Mesendoderm (in vitro differentiated cells): ENCODE measurements around the gene AMIGO1.

ENCODE experiments used
- DNase-seq: peaks from one replicate; pipeline ENCODE4 v3.0.0; 2013
- H2AK5ac ChIP-seq: 2 replicates; pipeline ENCODE4 v1.6.1; 2013; ENCODE audit warnings: low read length, inconsistent platforms
- H2BK120ac ChIP-seq: 2 replicates; pipeline ENCODE4 v1.6.1; 2013; ENCODE audit warnings: low read depth, mild to moderate bottlenecking, low read length, moderate library complexity, mixed read lengths
- H2BK15ac ChIP-seq: replicated peaks from 2 replicates; pipeline ENCODE4 v1.6.1; 2013; ENCODE audit warnings: low read depth, mild to moderate bottlenecking, moderate library complexity
- H2BK5ac ChIP-seq: 2 replicates; pipeline ENCODE4 v1.6.1; 2013; ENCODE audit warnings: low read length, inconsistent platforms
- H3K18ac ChIP-seq: 2 replicates; pipeline ENCODE4 v1.6.1; 2013; ENCODE audit warnings: mild to moderate bottlenecking, low read length, mixed read lengths
- H3K23ac ChIP-seq: one replicate; pipeline ENCODE4 v1.6.1; 2013; ENCODE audit warnings: low read length
- H3K27ac ChIP-seq: 2 replicates; pipeline ENCODE4 v1.5.1; 2013; ENCODE audit warnings: low read depth, mild to moderate bottlenecking, inconsistent platforms, low read length, moderate library complexity
- H3K27me3 ChIP-seq: 2 replicates; pipeline ENCODE4 v1.6.1; 2013; ENCODE audit warnings: low read length, control low read depth, mild to moderate bottlenecking, inconsistent platforms; ENCODE audit not compliant: insufficient read depth, poor library complexity
- H3K36me3 ChIP-seq: 2 replicates; pipeline ENCODE4 v1.6.1; 2013; ENCODE audit warnings: low read length, inconsistent platforms; ENCODE audit not compliant: control insufficient read depth, insufficient read depth
- H3K4ac ChIP-seq: one replicate; pipeline ENCODE4 v1.6.1; 2013; ENCODE audit warnings: low read depth, mild to moderate bottlenecking, low read length, moderate library complexity
- H3K4me1 ChIP-seq: 2 replicates; pipeline ENCODE4 v1.6.1; 2013; ENCODE audit warnings: low read depth, low read length, inconsistent platforms; ENCODE audit not compliant: control insufficient read depth
- H3K4me2 ChIP-seq: 2 replicates; pipeline ENCODE4 v1.6.1; 2013; ENCODE audit warnings: low read length
- H3K4me3 ChIP-seq: 2 replicates; pipeline ENCODE4 v1.5.1; 2013; ENCODE audit warnings: mild to moderate bottlenecking, low read length
- H3K56ac ChIP-seq: one replicate; pipeline ENCODE4 v1.6.1; 2013; ENCODE audit warnings: low read length
- H3K79me1 ChIP-seq: 2 replicates; pipeline ENCODE4 v1.6.1; 2013; ENCODE audit warnings: low read length, inconsistent platforms
- H3K79me2 ChIP-seq: 2 replicates; pipeline ENCODE4 v1.6.1; 2013; ENCODE audit warnings: mild to moderate bottlenecking, low read length; ENCODE audit not compliant: control insufficient read depth, insufficient read depth
- H3K9ac ChIP-seq: 2 replicates; pipeline ENCODE4 v1.6.1; 2013; ENCODE audit warnings: low read length, inconsistent platforms
- H4K5ac ChIP-seq: one replicate; pipeline ENCODE4 v1.6.1; 2013; ENCODE audit warnings: low read length
- H4K8ac ChIP-seq: one replicate; pipeline ENCODE4 v1.6.1; 2013; ENCODE audit warnings: low read depth, mild to moderate bottlenecking, control low read depth, low read length, moderate library complexity
- WGBS: extraction: QIAGEN DNeasy Blood & Tissue Kit; methylation state at CpG from one replicate; pipeline ENCODE4 v1.1.7; 2013; ENCODE audit warnings: low lambda C conversion rate, missing lambda C conversion rate; ENCODE audit not compliant: insufficient coverage; ENCODE audit errors: extremely low coverage; 5-methylcytosine and 5-hydroxymethylcytosine counted together

The AMIGO1 gene

DNA sequence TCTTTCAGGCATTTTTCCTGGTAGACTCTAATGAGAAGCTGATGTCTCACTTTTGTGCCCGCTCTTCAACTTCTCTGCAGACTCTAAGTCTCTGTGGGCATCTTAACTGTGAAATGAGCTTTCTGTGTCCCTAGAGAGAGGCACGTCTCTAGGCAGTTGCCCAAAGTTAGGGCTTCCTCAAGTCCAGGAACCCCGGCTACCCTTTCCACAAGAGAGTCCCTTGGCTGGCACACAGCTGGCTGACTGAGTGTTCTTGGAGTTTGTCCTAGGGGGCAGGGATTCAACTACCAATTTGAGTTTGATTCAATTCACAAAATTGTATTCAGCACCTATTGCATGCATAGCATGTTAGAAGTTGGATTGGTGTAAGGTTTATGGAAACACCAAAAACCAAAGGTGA lies 31.6 kb upstream of the AMIGO1 start:
- H3K4me3 ChIP-seq: no peak overlapping the region
- H2AK5ac ChIP-seq: no peak overlapping the region
- no peaks in the 10 kb centered on the region for H3K36me3 ChIP-seq
- no peak overlapping the region for H3K56ac ChIP-seq
- no peak overlapping the region for H3K9ac ChIP-seq
- no peak overlapping the region for H4K5ac ChIP-seq
- no peak overlapping the region for H2BK120ac ChIP-seq
- H3K23ac ChIP-seq: no peak overlapping the region
- H2BK5ac ChIP-seq: no peak overlapping the region
- no peaks in the 10 kb centered on the region for H3K79me1 ChIP-seq
- H3K4ac ChIP-seq: no peak overlapping the region
- H3K4me1 ChIP-seq: no peaks in the 10 kb centered on the region
- no peak overlapping the region for H3K27ac ChIP-seq
- no peak for DNase-seq
- H3K4me2 ChIP-seq: no peak overlapping the region
- H4K8ac ChIP-seq: no peak overlapping the region
- no peaks in the 10 kb centered on the region for H3K27me3 ChIP-seq
- no CpG with 5 or more reads among the region's 3 CpGs for WGBS
- H3K79me2 ChIP-seq: no peaks in the 10 kb centered on the region
- no peak overlapping the region for H3K18ac ChIP-seq
- no peak overlapping the region for H2BK15ac ChIP-seq

DNA sequence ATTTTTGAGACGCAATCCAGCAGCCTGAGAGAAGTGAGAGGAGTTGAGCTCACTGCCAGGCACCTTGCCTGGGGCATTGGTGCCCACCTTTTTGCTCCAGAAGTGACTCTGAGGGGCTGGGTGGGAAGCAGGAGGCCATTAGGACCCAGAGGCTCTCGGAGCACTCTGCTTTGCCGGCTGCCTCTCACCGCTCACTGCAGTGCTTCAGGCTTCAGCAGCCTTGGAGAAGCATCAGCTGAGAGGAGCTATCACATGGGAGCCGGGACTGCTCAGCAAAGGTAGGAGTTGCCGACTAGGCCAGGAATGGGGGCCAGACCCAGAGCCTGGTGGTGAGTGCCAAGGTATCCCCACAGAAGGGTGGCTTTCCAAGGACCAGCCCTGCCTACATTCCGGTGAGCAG lies 30.1 kb upstream of the AMIGO1 start, which contains the start of gene GPR61:
GPR61 (plus strand) TSS at position 197 of the 400 bp plus-strand sequence. CDS start 3,151 bp downstream, outside the sequence.
- H2AK5ac ChIP-seq: no peak within 1 kb of the TSS

DNA sequence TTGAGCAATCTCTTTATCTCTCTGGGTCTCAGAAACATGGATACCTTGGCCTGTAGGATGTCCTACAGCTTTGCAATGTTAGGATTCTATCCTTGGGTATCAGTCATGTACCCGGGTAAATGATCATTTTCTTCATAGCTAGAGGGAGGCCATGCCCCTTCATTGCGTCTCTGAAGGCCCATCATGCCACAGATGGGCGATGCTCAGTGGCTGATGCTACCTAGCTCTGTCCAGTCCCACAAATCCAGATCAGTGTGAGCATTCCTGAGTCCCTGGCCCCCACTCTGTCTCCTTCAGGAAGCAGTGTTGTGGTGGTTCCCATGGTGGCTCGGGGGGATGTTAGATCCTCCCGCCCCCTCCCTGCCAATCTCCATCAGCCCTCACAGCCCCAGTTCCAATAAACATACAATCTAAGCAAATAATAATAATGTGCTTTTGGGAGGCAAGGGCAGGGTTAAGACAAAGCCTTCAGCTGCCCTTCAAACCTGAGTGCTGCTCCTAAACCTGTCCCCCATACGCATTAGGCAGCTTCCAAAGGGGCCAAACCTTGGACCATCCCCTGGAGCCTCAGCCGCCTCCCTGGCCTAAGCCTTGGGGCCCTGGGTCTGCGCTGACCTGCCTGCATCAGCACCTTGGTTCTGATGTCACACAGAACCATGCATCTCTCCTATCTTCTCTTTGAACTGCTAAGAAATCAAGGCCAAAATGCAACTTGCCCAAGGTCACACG lies 29.5 kb upstream of the AMIGO1 start:
- no peak overlapping the region for H4K8ac ChIP-seq
- no peaks in the 10 kb centered on the region for H3K4me1 ChIP-seq
- no peak overlapping the region for H2AK5ac ChIP-seq
- H3K79me1 ChIP-seq: no peaks in the 10 kb centered on the region
- H3K36me3 ChIP-seq: no peaks in the 10 kb centered on the region
- no peak overlapping the region for H3K4me2 ChIP-seq
- H2BK15ac ChIP-seq: no peak overlapping the region
- H2BK120ac ChIP-seq: no peak overlapping the region
- no peak overlapping the region for H4K5ac ChIP-seq
- H3K9ac ChIP-seq: no peak overlapping the region
- H3K18ac ChIP-seq: no peak overlapping the region
- no peaks in the 10 kb centered on the region for H3K27me3 ChIP-seq
- no peak overlapping the region for H2BK5ac ChIP-seq
- no peak overlapping the region for H3K56ac ChIP-seq
- no peak overlapping the region for H3K4me3 ChIP-seq
- no peak overlapping the region for H3K4ac ChIP-seq
- H3K79me2 ChIP-seq: no peaks in the 10 kb centered on the region
- no CpG with 5 or more reads among the region's 9 CpGs for WGBS
- H3K23ac ChIP-seq: no peak overlapping the region
- DNase-seq: no peak
- H3K27ac ChIP-seq: no peak overlapping the region

More for the DNA sequence above, 30.1 kb upstream of the AMIGO1 start, which contains the start of gene GPR61:
- H2BK15ac ChIP-seq: no peak within 1 kb of the TSS
- no peaks in the 10 kb centered on the region for H3K27me3 ChIP-seq
- H4K5ac ChIP-seq: no peak within 1 kb of the TSS
- no peak for DNase-seq
- H3K79me2 ChIP-seq: no peaks in the 10 kb centered on the region
- no peak within 1 kb of the TSS for H3K4ac ChIP-seq
- no CpG with 5 or more reads among the region's 7 CpGs for WGBS
- H3K79me1 ChIP-seq: no peaks in the 10 kb centered on the region
- H3K56ac ChIP-seq: peak within 1 kb of the TSS; percentile 49
- H3K9ac ChIP-seq: no peak within 1 kb of the TSS
- H3K4me1 ChIP-seq: no peaks in the 10 kb centered on the region
- H2BK120ac ChIP-seq: no peak within 1 kb of the TSS
- H3K4me3 ChIP-seq: no peak within 1 kb of the TSS
- H3K18ac ChIP-seq: no peak within 1 kb of the TSS
- no peak within 1 kb of the TSS for H3K4me2 ChIP-seq
- no peak within 1 kb of the TSS for H2BK5ac ChIP-seq
- no peak within 1 kb of the TSS for H3K27ac ChIP-seq
- H3K36me3 ChIP-seq: no peaks in the 10 kb centered on the region
- H3K23ac ChIP-seq: no peak within 1 kb of the TSS
- no peak within 1 kb of the TSS for H4K8ac ChIP-seq

DNA sequence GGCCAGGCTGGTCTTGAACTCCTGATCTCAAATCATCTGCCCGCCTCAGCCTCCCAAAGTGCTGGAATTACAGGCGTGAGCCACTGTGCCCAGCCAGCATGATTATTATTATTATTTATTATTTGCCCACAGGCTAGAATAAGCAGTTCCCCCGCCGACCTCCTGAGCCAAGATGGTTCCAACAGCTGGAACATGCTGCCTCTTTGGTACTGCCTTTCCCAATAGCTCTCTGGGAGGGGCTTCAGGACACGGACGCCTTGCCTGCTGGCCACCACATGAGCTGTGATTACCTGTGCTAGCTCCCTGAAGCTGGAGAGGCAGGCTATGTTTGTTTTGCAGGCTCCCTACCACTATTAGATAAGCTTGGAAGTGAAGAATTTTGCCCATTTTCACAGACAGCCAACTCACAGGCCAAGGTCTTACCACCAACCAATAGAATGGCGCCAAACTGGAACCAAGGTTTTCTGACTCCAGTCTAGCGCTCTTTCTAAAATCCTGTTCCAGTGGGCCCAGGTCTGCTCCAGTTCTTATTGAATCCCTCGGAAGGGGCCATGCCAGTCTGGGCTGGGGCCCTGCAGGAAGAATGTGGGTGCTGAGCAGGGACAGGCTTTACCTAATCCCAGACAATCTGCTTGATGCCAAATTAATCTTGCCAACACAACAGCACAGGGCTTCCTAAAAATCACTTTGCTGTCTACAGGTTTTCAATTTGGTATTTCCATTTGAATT lies 28.1 kb upstream of the AMIGO1 start:
- Histone ChIP-seq H3K56ac (no peak overlapping the region), H3K27ac (no peak overlapping the region), H2BK5ac (no peak overlapping the region), H4K8ac (no peak overlapping the region), H2AK5ac (no peak overlapping the region), H3K79me1 (no peaks in the 10 kb centered on the region), H2BK15ac (no peak overlapping the region), H3K4ac (no peak overlapping the region), H3K36me3 (no peaks in the 10 kb centered on the region), H2BK120ac (no peak overlapping the region), H3K79me2 (no peaks in the 10 kb centered on the region), H3K4me1 (no peaks in the 10 kb centered on the region), H3K18ac (no peak overlapping the region), H3K4me3 (no peak overlapping the region), H3K23ac (no peak overlapping the region), H4K5ac (no peak overlapping the region), H3K4me2 (no peak overlapping the region), H3K9ac (no peak overlapping the region), H3K27me3 (no peaks in the 10 kb centered on the region)
- WGBS: no CpG with 5 or more reads among the region's 9 CpGs
- peak; percentile 15 for DNase-seq

DNA sequence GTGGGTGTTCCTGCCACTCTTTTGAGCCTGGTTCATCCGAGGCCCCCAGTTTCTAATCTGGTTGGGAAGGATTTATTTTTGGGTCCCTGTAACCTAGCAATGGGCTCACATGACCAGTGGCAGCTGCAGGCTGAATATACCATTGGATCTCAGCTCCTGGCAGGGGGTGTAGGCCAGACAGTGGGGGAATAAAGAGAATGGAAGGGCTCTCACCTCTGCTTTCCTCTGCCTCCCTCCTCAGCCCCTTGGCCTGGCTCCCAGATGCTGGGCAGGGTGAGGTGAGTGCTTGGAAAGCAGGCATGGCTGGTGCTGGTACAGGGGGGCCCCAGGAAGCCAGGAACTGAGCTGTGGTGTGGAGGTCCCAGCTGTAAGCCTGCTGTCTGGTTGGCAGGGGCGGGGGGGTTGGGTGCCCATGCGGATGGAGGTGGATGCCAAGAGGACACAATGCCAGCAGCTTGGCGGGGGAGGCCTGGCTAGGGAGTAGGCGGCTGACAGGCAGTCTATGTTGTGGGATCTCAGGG lies 26.5 kb upstream of the AMIGO1 start:
- Histone ChIP-seq H2BK15ac (no peak overlapping the region), H3K56ac (no peak overlapping the region), H4K5ac (no peak overlapping the region), H3K27me3 (no peaks in the 10 kb centered on the region), H4K8ac (no peak overlapping the region), H3K4ac (no peak overlapping the region), H3K18ac (no peak overlapping the region), H2BK120ac (no peak overlapping the region), H2AK5ac (no peak overlapping the region), H3K4me3 (no peak overlapping the region), H3K4me2 (no peak overlapping the region), H3K23ac (no peak overlapping the region), H2BK5ac (no peak overlapping the region), H3K79me2 (no peaks in the 10 kb centered on the region), H3K27ac (no peak overlapping the region), H3K79me1 (no peaks in the 10 kb centered on the region), H3K36me3 (no peaks in the 10 kb centered on the region), H3K4me1 (no peaks in the 10 kb centered on the region), H3K9ac (no peak overlapping the region)
- peak; percentile 14 for DNase-seq
- WGBS: no CpG with 5 or more reads among the region's 5 CpGs
